Thyroid gland (tissue), 4 donors: ENCODE data around the gene FKBP15. TPM values are rescaled to one million over a fixed set of nuclear protein-coding genes. Genes with fewer than 3 reads are reported as not detected.
A peak's percentile ranks its signal among the peaks of the same experiment; 100 is the strongest.

Experiments
- DNase-seq, 2 donors: peaks; one replicate each; pipeline ENCODE4 v3.0.0-alpha.2; 2019
- H3K27ac ChIP-seq, 3 donors: fragments of 200-600 bp; sonication (generic); 1 replicate in 2 of 3; 2 replicates in 1 of 3; pipeline ENCODE4 v1.5.1; 2016 to 2019; ENCODE audit warnings: mild to moderate bottlenecking in 1 of 3, moderate library complexity in 1 of 3
- H3K27me3 ChIP-seq: fragments of 200-600 bp; sonication (generic); one replicate; pipeline ENCODE4 v1.5.1; 2019
- H3K36me3 ChIP-seq, 2 donors: fragments of 200-600 bp; sonication (generic); one replicate each; pipeline ENCODE4 v1.5.1; 2016 to 2019
- H3K4me1 ChIP-seq, 2 donors: fragments of 200-600 bp; sonication (generic); one replicate each; pipeline ENCODE4 v1.5.1; 2017 to 2019
- H3K4me3 ChIP-seq, 3 donors: fragments of 200-600 bp; sonication (generic); replicated peaks in 1 of 3; 1 replicate in 2 of 3; 2 replicates in 1 of 3; pipeline ENCODE4 v1.5.1; 2016; ENCODE audit warnings: mild to moderate bottlenecking in 1 of 3
- H3K9me3 ChIP-seq: fragments of 200-600 bp; sonication (generic); one replicate; pipeline ENCODE4 v1.5.1; 2017
- CTCF ChIP-seq, 6 experiments: fragments of 200-600 bp in 3 of 6; fragments of 450-650 bp in 3 of 6; sonication (generic) in 3 of 6; IDR thresholded peaks; one replicate each; pipeline ENCODE4 v1.5.1; 2016 to 2019; ENCODE audit warnings: antibody characterized with exemption in 6 of 6, mild to moderate bottlenecking in 2 of 6, inconsistent platforms in 1 of 6, moderate library complexity in 1 of 6
- POLR2A ChIP-seq, 2 donors: fragments of 450-650 bp; IDR thresholded peaks; one replicate each; pipeline ENCODE4 v1.6.1; 2017; ENCODE audit warnings: antibody characterized with exemption in 2 of 2, mild to moderate bottlenecking in 2 of 2, moderate library complexity in 1 of 2
- WGBS, 2 donors: methylation state at CpG; one replicate each; pipeline ENCODE4 v1.1.5; 2017; 5-methylcytosine and 5-hydroxymethylcytosine counted together
- intact Hi-C: fragments of 100-400 bp; cut with DNase I; formaldehyde crosslinking; loops from one replicate; pipeline ENCODE4 v1.15.1; 2023
- total RNA-seq, 4 donors: library from RNA; depleted of rRNA; stranded (reverse); fragments of >200 nt; gene quantifications; one replicate each; pipeline ENCODE4 v1.2.3, GENCODE V29; 2016

FKBP15 gene
- total RNA-seq, 4 donors from 2014 or later: 25.0 to 30.6 (median 29.1) TPM

GRCh38 chr9:113176803-113177202, 44.3 kb downstream of the FKBP15 start:
- no peak for TF ChIP-seq POLR2A (IDR thresholded peaks at IDR 0.05)
- TF ChIP-seq CTCF (IDR thresholded peaks at IDR 0.05): no peak
- Histone ChIP-seq H3K4me1 (peaks cover 0 to 11% of the 10 kb centered on the region in 2 donors), H3K9me3 (no peaks in the 10 kb centered on the region), H3K36me3 (peaks cover 22 to 51% of the 10 kb centered on the region in 2 donors), H3K27ac (no peak overlapping the region), H3K27me3 (no peaks in the 10 kb centered on the region), H3K4me3 (no peak overlapping the region)
- 95 to 96% methylated on average over 6 of the region's 6 CpGs for WGBS, 2 donors
- DNase-seq: no peak
- intact Hi-C loops: no loop called here

GRCh38 chr9:113173341-113173740, 47.7 kb downstream of the FKBP15 start:
- H3K27me3 ChIP-seq: no peaks in the 10 kb centered on the region
- TF ChIP-seq CTCF (IDR thresholded peaks at IDR 0.05) (no peak), POLR2A (IDR thresholded peaks at IDR 0.05) (no peak)
- no peaks in the 10 kb centered on the region for H3K4me1 ChIP-seq
- no peak overlapping the region for H3K4me3 ChIP-seq
- peaks cover 49 to 68% of the 10 kb centered on the region in 2 donors for H3K36me3 ChIP-seq
- H3K9me3 ChIP-seq: no peaks in the 10 kb centered on the region
- intact Hi-C loops: no loop called here
- WGBS, 2 donors: 92 to 98% methylated on average over 3 of the region's 3 CpGs
- no peak for DNase-seq
- H3K27ac ChIP-seq: no peak overlapping the region

GRCh38 chr9:113168809-113169208, 52.3 kb downstream of the FKBP15 start:
- intact Hi-C loops: no loop called here
- DNase-seq: no peak
- peaks cover 72 to 87% of the 10 kb centered on the region in 2 donors for H3K36me3 ChIP-seq

GRCh38 chr9:113166039-113166438, 55.0 kb downstream of the FKBP15 start:
- Histone ChIP-seq H3K9me3 (no peaks in the 10 kb centered on the region), H3K27ac (no peak overlapping the region), H3K27me3 (no peaks in the 10 kb centered on the region), H3K4me1 (no peaks in the 10 kb centered on the region), H3K4me3 (no peak overlapping the region), H3K36me3 (peaks cover 75 to 90% of the 10 kb centered on the region in 2 donors)
- no peak for DNase-seq
- intact Hi-C loops: no loop called here
- WGBS, 2 donors: 94% methylated on average over 4 of the region's 4 CpGs
- TF ChIP-seq POLR2A (IDR thresholded peaks at IDR 0.05) (no peak), CTCF (IDR thresholded peaks at IDR 0.05) (no peak)

More at GRCh38 chr9:113168809-113169208, 52.3 kb downstream of the FKBP15 start:
- Histone ChIP-seq H3K27ac (no peak overlapping the region), H3K4me3 (no peak overlapping the region), H3K9me3 (no peaks in the 10 kb centered on the region), H3K27me3 (no peaks in the 10 kb centered on the region), H3K4me1 (no peaks in the 10 kb centered on the region)
- TF ChIP-seq CTCF (IDR thresholded peaks at IDR 0.05) (no peak), POLR2A (IDR thresholded peaks at IDR 0.05) (no peak)
- 96 to 99% methylated on average over 5 of the region's 5 CpGs for WGBS, 2 donors

GRCh38 chr9:113164536-113165300, 56.4 kb downstream of the FKBP15 start:
- intact Hi-C loops: no loop called here
- H3K36me3 ChIP-seq: peaks cover 67 to 79% of the 10 kb centered on the region in 2 donors
- no peaks in the 10 kb centered on the region for H3K9me3 ChIP-seq
- 76 to 84% methylated on average over 4 of the region's 4 CpGs for WGBS, 2 donors
- TF ChIP-seq CTCF (IDR thresholded peaks at IDR 0.05) (no peak), POLR2A (IDR thresholded peaks at IDR 0.05) (no peak)
- H3K27ac ChIP-seq: no peak overlapping the region
- H3K4me1 ChIP-seq: no peaks in the 10 kb centered on the region
- no peaks in the 10 kb centered on the region for H3K27me3 ChIP-seq
- H3K4me3 ChIP-seq: no peak overlapping the region
- DNase-seq: peak; percentile 20 to 30
